Brain microvascular endothelial cell (primary cell): ENCODE data around the gene LMF1.

Experiments used
- DNase-seq: peaks from one replicate; pipeline ENCODE4 v3.0.0-alpha.2; 2020
- H3K27ac ChIP-seq: fragments of 250-450 bp; sonication (Bioruptor Pico); 2 replicates; pipeline ENCODE4 v1.5.1; 2020; ENCODE audit warnings: mild to moderate bottlenecking, moderate library complexity
- H3K27me3 ChIP-seq: fragments of 250-450 bp; sonication (Bioruptor Pico); replicated peaks from 2 replicates; pipeline ENCODE4 v1.5.1; 2020; ENCODE audit warnings: mild to moderate bottlenecking
- H3K36me3 ChIP-seq: fragments of 250-450 bp; sonication (Bioruptor Pico); replicated peaks from 2 replicates; pipeline ENCODE4 v1.5.1; 2020; ENCODE audit warnings: mild to moderate bottlenecking
- H3K4me3 ChIP-seq: 2 replicates; pipeline ENCODE4 v1.5.1; 2011; ENCODE audit warnings: low read depth, mild to moderate bottlenecking, control low read depth, low read length, moderate library complexity
- CTCF ChIP-seq: IDR thresholded peaks from 2 replicates; pipeline ENCODE4 v1.5.1; 2011; ENCODE audit warnings: low read depth, mild to moderate bottlenecking, moderate library complexity, low read length, control low read depth, inconsistent platforms; ENCODE audit errors: missing control alignments
- in situ Hi-C: cut with HindIII; loops from 2 replicates; pipeline ENCODE4 v1.10.0; 2017; ENCODE audit warnings: low sequenced_read_pairs, low pct_ligation_motif_present

The LMF1 gene

GRCh38 chr16:845351-845745 lies 125.4 kb downstream of the LMF1 start:
- Histone ChIP-seq H3K27ac (no peak overlapping the region), H3K36me3 (no peaks in the 10 kb centered on the region)
- in situ Hi-C loops, result loop anchor here (25.0 kb wide), 1 partner anchor 142 kb away; the partner anchor contains the start of gene SOX8

GRCh38 chr16:844638-845350 lies 126.0 kb downstream of the LMF1 start:
- in situ Hi-C loops, result loop anchor here (25.0 kb wide), 1 partner anchor 143 kb away; the partner anchor contains the start of gene SOX8

More at GRCh38 chr16:845351-845745, 125.4 kb downstream of the LMF1 start:
- TF ChIP-seq CTCF, result no peak
- Histone ChIP-seq H3K27me3 (no peaks in the 10 kb centered on the region), H3K4me3 (no peak overlapping the region)
- DNase-seq, result no peak

GRCh38 chr16:843771-844170 lies 127.0 kb downstream of the LMF1 start:
- in situ Hi-C loops, result loop anchor here (25.0 kb wide), 1 partner anchor 144 kb away; the partner anchor contains the start of gene SOX8

More at GRCh38 chr16:844638-845350, 126.0 kb downstream of the LMF1 start:
- no peak for DNase-seq
- H3K36me3 ChIP-seq, result no peaks in the 10 kb centered on the region
- H3K27ac ChIP-seq, result no peak overlapping the region
- no peak for TF ChIP-seq CTCF
- no peak overlapping the region for H3K4me3 ChIP-seq
- H3K27me3 ChIP-seq, result no peaks in the 10 kb centered on the region

GRCh38 chr16:842711-843560 lies 127.8 kb downstream of the LMF1 start:
- no peak for DNase-seq
- Histone ChIP-seq H3K27me3 (no peaks in the 10 kb centered on the region), H3K27ac (no peak overlapping the region), H3K4me3 (no peak overlapping the region), H3K36me3 (no peaks in the 10 kb centered on the region)
- no peak for TF ChIP-seq CTCF
- in situ Hi-C loops, result loop anchor here (25.0 kb wide), 1 partner anchor 144 kb away; the partner anchor contains the start of gene SOX8

More at GRCh38 chr16:843771-844170, 127.0 kb downstream of the LMF1 start:
- no peak overlapping the region for H3K4me3 ChIP-seq
- H3K36me3 ChIP-seq, result no peaks in the 10 kb centered on the region
- H3K27me3 ChIP-seq, result no peaks in the 10 kb centered on the region
- no peak for DNase-seq
- no peak for TF ChIP-seq CTCF
- no peak overlapping the region for H3K27ac ChIP-seq

GRCh38 chr16:842061-842476 lies 128.7 kb downstream of the LMF1 start:
- Histone ChIP-seq H3K27me3 (no peaks in the 10 kb centered on the region), H3K36me3 (no peaks in the 10 kb centered on the region), H3K27ac (no peak overlapping the region), H3K4me3 (no peak overlapping the region)
- in situ Hi-C loops, result loop anchor here (25.0 kb wide), 1 partner anchor 145 kb away; the partner anchor contains the start of gene SOX8
- DNase-seq, result peak; percentile 35
- no peak for TF ChIP-seq CTCF
